CD8-positive, alpha-beta memory T cell (primary cell): ENCODE data around the gene TRMT10C. TPM values are rescaled to one million over a fixed set of nuclear protein-coding genes. Genes with fewer than 3 reads are reported as not detected.

Experiments used
- CTCF ChIA-PET: fragments of 350-600 bp; sonication (Branson Sonifier 250); formaldehyde crosslinking; loops from one replicate; lab custom pipeline; 2021; ENCODE audit warnings: antibody characterized with exemption; lab: Charles Lee
- POLR2A ChIA-PET: fragments of 350-600 bp; sonication (Branson Sonifier 250); formaldehyde crosslinking; loops from one replicate; lab custom pipeline; 2021; ENCODE audit warnings: antibody characterized with exemption; lab: Charles Lee
- DNase-seq, 5 donors: peaks; one replicate each; pipeline versions ENCODE4 v3.0.0 to v3.0.0-alpha.2; 2020 to 2022; ENCODE audit warnings: mixed read lengths in 1 of 5
- H3K27ac ChIP-seq: one replicate; pipeline ENCODE4 v1.7.0; 2013; ENCODE audit warnings: low read depth, mild to moderate bottlenecking, low read length, moderate library complexity
- H3K27me3 ChIP-seq: 2 replicates; pipeline ENCODE4 v1.7.0; 2013; ENCODE audit warnings: low read length, mild to moderate bottlenecking; ENCODE audit not compliant: insufficient read depth, poor library complexity, severe bottlenecking
- H3K36me3 ChIP-seq: 2 replicates; pipeline ENCODE4 v1.7.0; 2013; ENCODE audit warnings: mild to moderate bottlenecking, low read length, moderate library complexity; ENCODE audit not compliant: insufficient read depth
- H3K4me1 ChIP-seq: 2 replicates; pipeline ENCODE4 v1.7.0; 2013; ENCODE audit warnings: mild to moderate bottlenecking, low read length, moderate library complexity; ENCODE audit not compliant: insufficient read depth
- H3K4me3 ChIP-seq: 2 replicates; pipeline ENCODE4 v1.7.0; 2013; ENCODE audit warnings: mild to moderate bottlenecking, low read length
- H3K9me3 ChIP-seq: 2 replicates; pipeline ENCODE4 v1.7.0; 2013; ENCODE audit warnings: mild to moderate bottlenecking, low read length
- H3K27ac Mint-ChIP-seq, 8 donors: one replicate each; pipeline ENCODE4 v1.8.0; 2020 to 2021; ENCODE audit warnings: mixed read lengths in 8 of 8, mild to moderate bottlenecking in 6 of 8, inconsistent platforms in 3 of 8, moderate library complexity in 3 of 8
- H3K27me3 Mint-ChIP-seq, 2 donors: one replicate each; pipeline ENCODE4 v1.8.0; 2020 to 2021; ENCODE audit warnings: mixed read lengths in 2 of 2, mild to moderate bottlenecking in 1 of 2, moderate library complexity in 1 of 2
- H3K36me3 Mint-ChIP-seq, 3 donors: one replicate each; pipeline ENCODE4 v1.8.0; 2020 to 2021; ENCODE audit warnings: mixed read lengths in 3 of 3, inconsistent platforms in 1 of 3, mild to moderate bottlenecking in 1 of 3
- H3K4me1 Mint-ChIP-seq, 3 donors: one replicate each; pipeline ENCODE4 v1.8.0; 2020 to 2021; ENCODE audit warnings: mixed read lengths in 3 of 3, inconsistent platforms in 1 of 3, mild to moderate bottlenecking in 1 of 3
- H3K4me3 Mint-ChIP-seq, 7 donors: one replicate each; pipeline ENCODE4 v1.8.0; 2020 to 2021; ENCODE audit warnings: mixed read lengths in 7 of 7, mild to moderate bottlenecking in 6 of 7, moderate library complexity in 4 of 7, inconsistent platforms in 2 of 7
- H3K9me3 Mint-ChIP-seq, 5 donors: one replicate each; pipeline ENCODE4 v1.8.0; 2020 to 2022; ENCODE audit warnings: mixed read lengths in 5 of 5, mild to moderate bottlenecking in 3 of 5, moderate library complexity in 2 of 5, inconsistent platforms in 1 of 5
- polyA plus RNA-seq: library from polyadenylated mRNA; unstranded; fragments of 300-500 nt; fragmentation: Illumina TruSeq; gene quantifications from one replicate; pipeline ENCODE4 v1.2.3, GENCODE V29; 2021
- total RNA-seq, 2 experiments: library from RNA; stranded (reverse); gene quantifications; one replicate each; pipeline ENCODE4 v1.2.3, GENCODE V29; 2021

The TRMT10C gene
- 10 to 100 TPM; 57.4 to 59.3 TPM for total RNA-seq
- 37.3 TPM for polyA plus RNA-seq

DNA sequence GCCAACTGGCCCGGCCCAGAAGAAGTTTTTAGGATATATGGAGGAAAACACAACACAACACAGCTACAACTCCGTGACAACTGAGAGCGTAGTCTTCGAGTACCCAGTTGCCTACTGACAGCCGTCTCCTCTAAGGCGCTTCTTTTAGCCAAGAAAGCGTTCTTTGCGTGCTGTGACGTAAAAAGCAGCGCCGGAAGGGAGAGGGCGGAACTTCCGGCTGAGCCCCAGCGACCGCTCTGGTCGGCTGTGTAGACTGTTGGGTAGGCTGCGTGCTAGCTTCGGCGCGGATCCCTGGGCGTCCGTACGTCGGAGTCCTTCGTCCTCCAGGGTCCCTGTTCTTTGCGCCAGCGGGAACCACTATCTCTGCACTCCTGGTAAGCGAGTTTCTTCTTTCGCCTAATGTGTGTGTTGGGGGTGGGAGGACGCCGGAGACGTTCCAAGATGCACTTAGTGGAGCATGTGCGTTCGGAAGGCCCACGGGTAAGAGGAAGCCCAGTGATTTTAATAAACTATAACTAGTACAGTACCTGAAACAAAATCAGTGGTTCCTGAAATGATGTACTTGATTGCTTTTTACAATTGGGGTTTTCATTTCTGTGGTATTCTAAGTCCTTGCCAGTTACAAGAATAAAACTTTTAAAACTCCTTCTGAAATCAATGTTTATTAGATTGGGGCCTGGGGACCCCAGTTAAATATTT, at the start of gene TRMT10C:
TSS of gene TRMT10C (plus strand) at position 239 of the 699 bp plus-strand sequence. CDS start 2,914 bp downstream, outside the sequence.
- H3K27ac Mint-ChIP-seq: peak within 1 kb of the TSS; percentile 93 to 99 (median 99)
- H3K36me3 Mint-ChIP-seq: peaks cover 0 to 40% (median 13%) of the 10 kb centered on the region in 3 donors
- Histone ChIP-seq H3K27me3 (no peaks in the 10 kb centered on the region), H3K9me3 (no peaks in the 10 kb centered on the region), H3K4me3 (peak within 1 kb of the TSS; percentile 98), H3K4me1 (peaks cover 17% of the 10 kb centered on the region), H3K36me3 (peaks cover 12% of the 10 kb centered on the region), H3K27ac (peak within 1 kb of the TSS; percentile 88)
- DNase-seq: peak; percentile 86 to 95 (median 89)
- peaks cover 0 to 2% (median 0%) of the 10 kb centered on the region in 5 donors for H3K9me3 Mint-ChIP-seq
- ChIA-PET CTCF (interaction anchor here (1.4 to 2.8 kb wide), 2 partner anchors 9 to 12 kb away, joined by 3 to 11 read pairs; partner anchors contain the start of gene PCNP), POLR2A (interaction anchor here (0.5 to 2.2 kb wide), 5 partner anchors 12 to 163 kb away, joined by 3 to 25 read pairs (median 4); partner anchors contain the start of genes CEP97 and PCNP)
- peaks cover 25 to 45% (median 33%) of the 10 kb centered on the region in 3 donors for H3K4me1 Mint-ChIP-seq
- H3K4me3 Mint-ChIP-seq: peak within 1 kb of the TSS; percentile 96 to 100 (median 99)
- H3K27me3 Mint-ChIP-seq: peaks cover 0 to 7% of the 10 kb centered on the region in 2 donors

DNA sequence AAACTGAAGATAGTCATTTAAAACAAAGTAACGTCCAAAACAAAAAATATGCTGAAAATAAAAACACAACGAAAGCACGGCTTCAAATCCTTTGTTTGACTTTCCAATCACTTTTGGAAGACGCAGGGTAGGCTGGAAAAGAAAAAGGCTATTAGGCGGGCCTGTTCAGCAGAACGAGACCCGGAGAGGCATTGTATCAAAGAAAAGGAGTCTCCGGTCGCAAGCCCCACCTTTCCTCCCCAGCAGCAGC, 49.3 kb upstream of the TRMT10C start:
- H3K4me3 Mint-ChIP-seq: peak overlapping the region; percentile 99 to 100 (median 100)
- peaks cover 0 to 10% of the 10 kb centered on the region in 2 donors for H3K27me3 Mint-ChIP-seq
- Histone ChIP-seq H3K9me3 (no peaks in the 10 kb centered on the region), H3K36me3 (no peaks in the 10 kb centered on the region), H3K27ac (peak overlapping the region; percentile 92), H3K27me3 (no peaks in the 10 kb centered on the region), H3K4me3 (peak overlapping the region; percentile 93), H3K4me1 (peaks cover 47% of the 10 kb centered on the region)
- ChIA-PET POLR2A (interaction anchor here (0.6 to 1.5 kb wide), 5 partner anchors 9 to 164 kb away, joined by 3 to 9 read pairs (median 4); partner anchors contain the start of genes PCNP and TRMT10C), CTCF (interaction anchor here (1.0 to 1.6 kb wide), 4 partner anchors 59 to 164 kb away, joined by 3 to 6 read pairs (median 3); partner anchors contain the start of genes PCNP and ZBTB11)
- H3K4me1 Mint-ChIP-seq: peaks cover 48 to 64% (median 63%) of the 10 kb centered on the region in 3 donors
- peaks cover 3 to 22% (median 6%) of the 10 kb centered on the region in 3 donors for H3K36me3 Mint-ChIP-seq
- peaks cover 0 to 6% (median 2%) of the 10 kb centered on the region in 5 donors for H3K9me3 Mint-ChIP-seq
- no peak for DNase-seq
- peak overlapping the region; percentile 97 to 100 (median 99) for H3K27ac Mint-ChIP-seq

DNA sequence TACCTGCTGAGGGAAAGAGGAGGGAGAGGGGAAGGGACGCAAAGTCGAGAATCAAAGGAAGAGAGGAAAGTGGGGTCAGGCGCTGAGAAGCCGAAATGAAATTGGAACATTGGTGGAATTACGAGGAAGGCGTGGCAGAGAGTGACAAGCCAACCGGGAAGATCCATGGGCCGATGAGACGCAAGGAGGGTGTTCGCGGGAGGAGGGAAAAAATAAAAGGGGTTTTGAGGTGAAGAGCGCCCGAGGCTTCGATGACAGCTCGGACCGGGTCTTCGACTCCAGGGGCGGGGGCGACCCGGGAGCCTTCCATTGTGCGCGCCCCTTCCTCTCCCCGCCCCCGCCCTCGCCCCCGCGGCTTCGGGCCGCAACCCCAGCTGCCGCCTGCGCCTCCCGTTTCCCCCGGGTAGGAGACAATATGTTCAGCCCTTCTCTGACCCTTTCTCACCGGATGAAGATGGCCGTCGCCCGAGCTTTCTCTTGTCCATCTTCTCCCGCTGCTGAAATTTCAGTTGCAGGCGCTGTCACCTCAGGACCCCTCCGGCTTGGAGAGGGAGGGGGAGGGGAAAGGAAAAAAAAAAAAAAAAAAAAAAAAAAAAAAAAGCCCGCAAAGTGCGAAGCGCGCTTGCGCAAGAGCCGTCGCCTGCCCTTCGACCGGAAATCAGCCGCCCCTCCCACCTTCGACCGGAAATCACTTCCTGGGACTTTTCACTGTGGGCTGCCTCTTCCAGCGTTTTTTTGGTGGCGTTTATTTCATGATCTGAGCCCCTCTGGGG, 48.8 kb upstream of the TRMT10C start, which contains the start of gene SENP7:
TSS of gene SENP7 (minus strand) at position 567 of the 773 bp plus-strand sequence. CDS start at position 485, 82 bp downstream.
- no peaks in the 10 kb centered on the region for H3K9me3 ChIP-seq
- H3K27me3 ChIP-seq: no peaks in the 10 kb centered on the region
- H3K36me3 ChIP-seq: no peaks in the 10 kb centered on the region
- H3K4me3 ChIP-seq: peak within 1 kb of the TSS; percentile 93
- Mint-ChIP-seq H3K36me3 (peaks cover 3 to 21% (median 6%) of the 10 kb centered on the region in 3 donors), H3K27me3 (peaks cover 0 to 10% of the 10 kb centered on the region in 2 donors), H3K9me3 (peaks cover 0 to 6% (median 2%) of the 10 kb centered on the region in 5 donors), H3K4me3 (peak within 1 kb of the TSS; percentile 99 to 100 (median 100)), H3K4me1 (peaks cover 44 to 63% (median 63%) of the 10 kb centered on the region in 3 donors), H3K27ac (peak within 1 kb of the TSS; percentile 97 to 100 (median 99))
- ChIA-PET POLR2A (interaction anchor here (0.6 to 1.5 kb wide), 8 partner anchors 9 to 164 kb away, joined by 3 to 9 read pairs (median 4); partner anchors contain the start of genes PCNP, TRMT10C and ZBTB11), CTCF (interaction anchor here (1.0 to 1.6 kb wide), 4 partner anchors 58 to 163 kb away, joined by 3 to 6 read pairs (median 3); partner anchors contain the start of genes PCNP and ZBTB11)
- peak within 1 kb of the TSS; percentile 92 for H3K27ac ChIP-seq
- H3K4me1 ChIP-seq: peaks cover 52% of the 10 kb centered on the region
- peak; percentile 65 to 86 (median 76) for DNase-seq

DNA sequence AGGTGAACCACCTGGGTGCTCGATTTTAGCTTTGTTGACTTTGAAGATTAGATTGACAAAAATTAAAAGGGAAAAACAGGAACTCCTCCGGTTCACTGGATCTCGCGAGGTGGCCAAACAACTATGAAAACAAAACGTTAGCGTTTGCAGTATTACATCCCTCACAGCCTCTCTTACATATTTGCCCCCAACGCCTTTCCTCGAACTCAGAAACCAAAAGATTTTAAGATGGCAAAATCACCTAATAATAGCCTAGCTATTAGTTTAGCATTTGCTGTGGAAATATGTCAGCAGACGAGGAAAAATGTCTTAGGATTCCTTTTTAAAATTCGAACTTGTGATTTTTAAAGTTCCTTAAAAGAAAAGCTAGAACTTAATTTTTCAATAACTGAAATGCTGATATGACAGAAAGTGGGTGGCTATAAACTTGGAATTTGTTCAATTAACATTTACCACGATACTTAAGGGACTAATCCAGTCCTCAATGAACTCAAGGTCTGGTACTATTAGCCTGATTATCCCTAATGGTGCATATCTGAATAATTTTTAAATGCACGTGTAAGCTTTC, 48.2 kb upstream of the TRMT10C start:
- no peaks in the 10 kb centered on the region for H3K27me3 ChIP-seq
- H3K36me3 ChIP-seq: no peaks in the 10 kb centered on the region
- no peaks in the 10 kb centered on the region for H3K9me3 ChIP-seq
- H3K27ac ChIP-seq: peak overlapping the region; percentile 92
- peaks cover 48 to 65% (median 64%) of the 10 kb centered on the region in 3 donors for H3K4me1 Mint-ChIP-seq
- H3K36me3 Mint-ChIP-seq: peaks cover 0 to 19% (median 3%) of the 10 kb centered on the region in 3 donors
- peaks cover 0 to 6% (median 2%) of the 10 kb centered on the region in 5 donors for H3K9me3 Mint-ChIP-seq
- H3K27ac Mint-ChIP-seq: peak overlapping the region; percentile 97 to 100 (median 99)
- H3K4me1 ChIP-seq: peaks cover 53% of the 10 kb centered on the region
- DNase-seq: no peak
- H3K4me3 ChIP-seq: peak overlapping the region; percentile 93
- H3K27me3 Mint-ChIP-seq: peaks cover 0 to 10% of the 10 kb centered on the region in 2 donors
- CTCF ChIA-PET: interaction anchor here (0.7 to 1.6 kb wide), 2 partner anchors 9 to 163 kb away, joined by 3 read pairs; partner anchors contain the start of gene ZBTB11
- POLR2A ChIA-PET: interaction anchor here (0.6 to 1.5 kb wide), 5 partner anchors 8 to 163 kb away, joined by 3 to 6 read pairs (median 4); partner anchors contain the start of genes PCNP and ZBTB11
- peak overlapping the region; percentile 99 to 100 (median 100) for H3K4me3 Mint-ChIP-seq

DNA sequence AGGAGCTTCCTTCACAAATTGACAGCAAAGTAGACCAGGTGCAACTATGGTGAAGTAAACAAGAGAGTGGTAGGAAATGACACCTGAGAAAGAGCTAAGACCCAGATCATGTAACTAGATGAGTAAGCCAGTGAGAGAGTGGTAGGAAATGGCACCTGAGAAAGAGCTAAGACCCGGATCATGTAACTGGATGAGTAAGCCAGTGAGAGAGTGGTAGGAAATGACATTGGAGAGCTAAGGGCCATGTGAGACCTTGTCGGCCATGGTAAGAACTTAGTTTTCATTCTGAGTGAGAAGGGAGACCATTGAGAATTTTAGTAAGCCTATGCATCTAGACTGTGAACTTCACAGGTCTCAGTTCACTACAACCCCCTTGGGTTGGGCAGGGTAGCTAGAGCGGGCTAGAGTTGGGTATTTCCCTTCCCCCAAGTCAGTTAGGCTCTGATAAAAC, 43.2 kb upstream of the TRMT10C start:
- no peaks in the 10 kb centered on the region for H3K9me3 ChIP-seq
- ChIA-PET POLR2A (interaction anchor here (0.5 to 1.1 kb wide), 6 partner anchors 25 to 793 kb away, joined by 3 to 13 read pairs (median 4); partner anchors contain the start of genes PCNP, TRMT10C and ZBTB11), CTCF (interaction anchor here (1.2 to 1.6 kb wide), 2 partner anchors 12 to 55 kb away, joined by 4 to 6 read pairs; partner anchors contain the start of gene PCNP)
- peaks cover 39 to 62% (median 57%) of the 10 kb centered on the region in 3 donors for H3K4me1 Mint-ChIP-seq
- peaks cover 62% of the 10 kb centered on the region for H3K4me1 ChIP-seq
- peaks cover 0 to under 1% of the 10 kb centered on the region in 2 donors for H3K27me3 Mint-ChIP-seq
- H3K36me3 ChIP-seq: no peaks in the 10 kb centered on the region
- H3K27ac Mint-ChIP-seq: peak overlapping the region; percentile 91 to 99 (median 97)
- peak overlapping the region; percentile 6 to 75 (median 57) for H3K4me3 Mint-ChIP-seq
- H3K4me3 ChIP-seq: peak overlapping the region; percentile 35
- H3K27ac ChIP-seq: peak overlapping the region; percentile 58
- no peaks in the 10 kb centered on the region for H3K9me3 Mint-ChIP-seq
- peaks cover 0 to under 1% (median 0%) of the 10 kb centered on the region in 3 donors for H3K36me3 Mint-ChIP-seq
- DNase-seq: peak in 4 of 5 donors; percentile 32 to 77 (median 60)
- no peaks in the 10 kb centered on the region for H3K27me3 ChIP-seq

DNA sequence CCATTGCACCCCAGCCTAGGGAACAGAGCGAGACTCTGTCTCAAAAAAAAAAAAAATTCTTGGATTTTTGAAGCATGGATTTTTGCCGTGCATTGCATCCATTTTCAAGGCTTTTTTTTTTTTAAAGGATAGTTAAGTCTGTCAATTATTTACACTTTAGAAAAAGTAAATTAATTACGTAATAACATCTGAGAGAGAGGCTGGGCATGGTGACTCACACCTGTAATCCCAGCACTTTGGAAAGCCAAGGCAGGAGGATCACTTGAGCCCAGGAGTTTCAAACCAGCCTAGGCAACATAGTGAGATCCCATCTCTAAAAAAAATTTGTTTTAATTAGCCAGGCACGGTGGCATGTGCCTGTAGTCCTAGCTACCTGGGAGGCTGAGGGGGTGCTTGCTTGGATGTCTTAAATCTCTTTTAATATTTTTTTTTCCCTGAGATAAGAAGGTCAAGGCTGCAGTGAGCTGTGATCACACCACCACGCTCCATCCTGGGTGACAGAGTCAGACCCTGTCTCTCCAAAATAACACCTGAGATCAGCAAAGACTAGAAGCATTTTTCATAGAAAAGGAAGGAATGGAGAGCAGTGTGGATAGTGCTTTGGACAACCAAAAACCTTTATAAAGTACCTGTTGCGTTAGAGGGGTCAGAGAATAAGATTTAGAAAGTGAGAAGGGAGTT, 41.8 kb upstream of the TRMT10C start:
- Mint-ChIP-seq H3K36me3 (peaks cover 0 to 2% (median 0%) of the 10 kb centered on the region in 3 donors), H3K27me3 (no peaks in the 10 kb centered on the region), H3K4me1 (peaks cover 37 to 54% (median 50%) of the 10 kb centered on the region in 3 donors), H3K9me3 (peaks cover 0 to under 1% (median 0%) of the 10 kb centered on the region in 5 donors), H3K27ac (peak overlapping the region; percentile 60 to 98 (median 95)), H3K4me3 (peak overlapping the region in 5 of 7 donors; percentile 5 to 59 (median 46))
- no peaks in the 10 kb centered on the region for H3K36me3 ChIP-seq
- no peaks in the 10 kb centered on the region for H3K9me3 ChIP-seq
- peaks cover 55% of the 10 kb centered on the region for H3K4me1 ChIP-seq
- no peak overlapping the region for H3K4me3 ChIP-seq
- ChIA-PET POLR2A (no interaction called here), CTCF (interaction anchor here (1.4 to 2.5 kb wide), 6 partner anchors 9 to 54 kb away, joined by 3 to 9 read pairs (median 6); partner anchors contain the start of gene PCNP)
- no peak for DNase-seq
- H3K27me3 ChIP-seq: no peaks in the 10 kb centered on the region
- H3K27ac ChIP-seq: no peak overlapping the region
